ENCODE data around the gene KLK3.

DNA sequence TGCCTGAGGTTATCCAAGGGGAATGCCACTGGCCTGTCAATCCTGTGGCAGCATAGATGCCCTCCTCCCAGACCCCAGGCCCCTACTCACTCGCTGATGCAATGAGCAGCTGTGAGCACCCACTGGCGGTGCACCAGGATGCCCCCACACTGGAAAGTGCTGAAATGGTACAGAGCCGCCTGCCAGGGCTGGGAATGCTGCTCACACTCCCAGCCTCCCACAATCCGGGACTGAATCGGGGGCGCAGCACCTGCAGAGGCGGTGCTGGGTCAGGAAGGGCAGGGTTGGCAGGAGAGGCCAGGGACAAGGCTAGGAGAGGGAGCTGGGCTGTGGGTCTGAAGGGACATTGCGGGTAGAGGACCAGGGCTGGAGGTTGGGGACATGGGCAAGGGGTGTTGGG, 33.1 kb upstream of the KLK3 start:
- TF ChIP-seq, protein P1, sequence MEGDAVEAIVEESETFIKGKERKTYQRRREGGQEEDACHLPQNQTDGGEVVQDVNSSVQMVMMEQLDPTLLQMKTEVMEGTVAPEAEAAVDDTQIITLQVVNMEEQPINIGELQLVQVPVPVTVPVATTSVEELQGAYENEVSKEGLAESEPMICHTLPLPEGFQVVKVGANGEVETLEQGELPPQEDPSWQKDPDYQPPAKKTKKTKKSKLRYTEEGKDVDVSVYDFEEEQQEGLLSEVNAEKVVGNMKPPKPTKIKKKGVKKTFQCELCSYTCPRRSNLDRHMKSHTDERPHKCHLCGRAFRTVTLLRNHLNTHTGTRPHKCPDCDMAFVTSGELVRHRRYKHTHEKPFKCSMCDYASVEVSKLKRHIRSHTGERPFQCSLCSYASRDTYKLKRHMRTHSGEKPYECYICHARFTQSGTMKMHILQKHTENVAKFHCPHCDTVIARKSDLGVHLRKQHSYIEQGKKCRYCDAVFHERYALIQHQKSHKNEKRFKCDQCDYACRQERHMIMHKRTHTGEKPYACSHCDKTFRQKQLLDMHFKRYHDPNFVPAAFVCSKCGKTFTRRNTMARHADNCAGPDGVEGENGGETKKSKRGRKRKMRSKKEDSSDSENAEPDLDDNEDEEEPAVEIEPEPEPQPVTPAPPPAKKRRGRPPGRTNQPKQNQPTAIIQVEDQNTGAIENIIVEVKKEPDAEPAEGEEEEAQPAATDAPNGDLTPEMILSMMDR (IDR thresholded peaks at IDR 0.05): no peak
- TF ChIP-seq SIN3A (IDR thresholded peaks at IDR 0.05; ENCODE audit: borderline replicate concordance, insufficient read depth, low read depth, low read length) (no peak), POLR2AphosphoS5 (IDR thresholded peaks at IDR 0.05; ENCODE audit: low read depth, low read length) (no peak)
